GM13976 (cell line): ENCODE data around the gene BAIAP3.

Experiments used
- DNase-seq: peaks from one replicate; pipeline ENCODE4 v3.0.0; 2012; ENCODE audit warnings: low spot score
- CTCF ChIP-seq: IDR thresholded peaks from 2 replicates; pipeline ENCODE4 v1.5.1; 2012; ENCODE audit warnings: borderline replicate concordance, mild to moderate bottlenecking; ENCODE audit not compliant: insufficient read depth; ENCODE audit errors: extremely low read depth, missing control alignments, control extremely low read depth
- in situ Hi-C: fragments of 300-500 bp; cut with MboI; formaldehyde crosslinking; loops from one replicate; pipeline ENCODE4 v1.12.0; 2022; ENCODE audit warnings: low sequenced_read_pairs, mixed read lengths, inconsistent platforms; ENCODE audit not compliant: unreplicated experiment

The BAIAP3 gene

GRCh38 chr16:1362807-1363206 lies 29.4 kb downstream of the BAIAP3 start:
- TF ChIP-seq CTCF: no peak
- no peak for DNase-seq
- in situ Hi-C loops: no loop called here

- TF ChIP-seq CTCF: peak; percentile 91
- peak; percentile 91 for DNase-seq
- in situ Hi-C loops: no loop called here
These were observed 30.1 kb downstream of the BAIAP3 start for GRCh38 chr16:1363501-1364041.

- TF ChIP-seq CTCF: no peak
- DNase-seq: no peak
- in situ Hi-C loops: no loop called here
These were observed 31.1 kb downstream of the BAIAP3 start for GRCh38 chr16:1364510-1364909.

GRCh38 chr16:1366060-1366711 lies 32.7 kb downstream of the BAIAP3 start:
- DNase-seq: no peak
- in situ Hi-C loops: no loop called here
- TF ChIP-seq CTCF: no peak

GRCh38 chr16:1366712-1367299 lies 33.4 kb downstream of the BAIAP3 start:
- no peak for DNase-seq
- TF ChIP-seq CTCF: no peak
- in situ Hi-C loops: no loop called here

- DNase-seq: no peak
- no peak for TF ChIP-seq CTCF
- in situ Hi-C loops: no loop called here
These were observed 34.2 kb downstream of the BAIAP3 start for GRCh38 chr16:1367486-1368174.
